Endothelial cell of umbilical vein (primary cell): Measurements from ENCODE around the gene ABI3BP. TPM values are rescaled to one million over a fixed set of nuclear protein-coding genes. Genes with fewer than 3 reads are reported as not detected.

ENCODE experiments used
- BruUV-seq: library from RNA; stranded (reverse); fragments of 400-500 nt; replicated peaks from 2 replicates; lab custom pipeline; 2021; lab: Mats Ljungman, UMichigan
- CTCF ChIA-PET: fragments of 300-600, 350-600 bp; sonication (Branson Sonifier 250); formaldehyde crosslinking; loops from one replicate; lab custom pipeline; 2021; ENCODE audit warnings: antibody characterized with exemption, inconsistent platforms; lab: Charles Lee
- POLR2A ChIA-PET: fragments of 300-600, 350-600 bp; sonication (Branson Sonifier 250); formaldehyde crosslinking; loops from one replicate; lab custom pipeline; 2021; ENCODE audit warnings: antibody characterized with exemption, inconsistent platforms; lab: Charles Lee
- DNase-seq: peaks from one replicate; pipeline ENCODE4 v3.0.0-alpha.2; 2011; ENCODE audit warnings: low read depth, low spot score
- FAIRE-seq: peaks from 2 replicates; lab custom pipeline; 2011; peaks lifted over from hg19 to GRCh38; lab: Jason Lieb, UNC
- H2AFZ ChIP-seq: 2 replicates; pipeline ENCODE4 v1.6.0; 2012; ENCODE audit warnings: low read depth, low read length, control low read depth, inconsistent platforms
- H3K27ac ChIP-seq: 2 replicates; pipeline ENCODE4 v1.5.1; 2011; ENCODE audit warnings: low read depth, mild to moderate bottlenecking, control low read depth, low read length, moderate library complexity; ENCODE audit not compliant: insufficient read depth
- H3K27me3 ChIP-seq, 2 experiments: 2 replicates each; pipeline versions ENCODE4 v1.6.0 to v1.6.1; 2011; ENCODE audit warnings: low read length in 2 of 2, mixed read lengths in 1 of 2; ENCODE audit not compliant: control insufficient read depth in 2 of 2, insufficient read depth in 2 of 2
- H3K36me3 ChIP-seq, 2 experiments: 2 replicates in 1 of 2; 3 replicates in 1 of 2; pipeline ENCODE4 v1.5.1; 2011; ENCODE audit warnings: low read length in 2 of 2, mild to moderate bottlenecking in 1 of 2, moderate library complexity in 1 of 2; ENCODE audit not compliant: control insufficient read depth in 2 of 2, insufficient read depth in 2 of 2; ENCODE audit errors: extremely low read depth in 1 of 2
- H3K4me1 ChIP-seq: 3 replicates; pipeline ENCODE4 v1.5.1; 2011; ENCODE audit warnings: mild to moderate bottlenecking, low read length; ENCODE audit not compliant: control insufficient read depth, insufficient read depth; ENCODE audit errors: extremely low read depth
- H3K4me2 ChIP-seq: 2 replicates; pipeline ENCODE4 v1.6.1; 2011; ENCODE audit warnings: low read length, control low read depth, mixed read lengths; ENCODE audit not compliant: insufficient read depth
- H3K4me3 ChIP-seq, 3 experiments: fragments of 200-600 bp in 1 of 3; sonication (generic), shearing (Covaris generic) in 1 of 3; replicated peaks in 1 of 3; 2 replicates each; pipeline ENCODE4 v1.5.1; 2011 to 2016; ENCODE audit warnings: control low read depth in 3 of 3, low read length in 3 of 3, mild to moderate bottlenecking in 2 of 3, inconsistent platforms in 1 of 3, low read depth in 1 of 3, moderate library complexity in 1 of 3; ENCODE audit not compliant: insufficient read depth in 1 of 3
- H3K79me2 ChIP-seq: 2 replicates; pipeline ENCODE4 v1.6.0; 2012; ENCODE audit warnings: low read length, inconsistent platforms; ENCODE audit not compliant: control insufficient read depth, insufficient read depth
- H3K9ac ChIP-seq: replicated peaks from 2 replicates; pipeline ENCODE3; 2011; ENCODE audit warnings: low read length, control low read depth; ENCODE audit not compliant: insufficient read depth; ENCODE audit errors: extremely low read depth
- H3K9me1 ChIP-seq: replicated peaks from 3 replicates; pipeline ENCODE4 v1.6.0; 2011; ENCODE audit warnings: mild to moderate bottlenecking, low read length; ENCODE audit not compliant: control insufficient read depth, insufficient read depth; ENCODE audit errors: extremely low read depth
- H3K9me3 ChIP-seq: replicated peaks from 2 replicates; pipeline ENCODE4 v1.5.1; 2012; ENCODE audit warnings: low read length, inconsistent platforms; ENCODE audit not compliant: control insufficient read depth, insufficient read depth
- H4K20me1 ChIP-seq: replicated peaks from 2 replicates; pipeline ENCODE3; 2011; ENCODE audit warnings: mild to moderate bottlenecking, low read length; ENCODE audit not compliant: control insufficient read depth, insufficient read depth; ENCODE audit errors: extremely low read depth
- CTCF ChIP-seq, 2 donors: IDR thresholded peaks; 1 replicate in 1 of 2; 2 replicates in 1 of 2; pipeline ENCODE4 v1.5.1; 2011; ENCODE audit warnings: low read length in 2 of 2, mild to moderate bottlenecking in 2 of 2, moderate library complexity in 2 of 2, control low read depth in 1 of 2, inconsistent platforms in 1 of 2, low read depth in 1 of 2; ENCODE audit not compliant: insufficient read depth in 1 of 2; ENCODE audit errors: extremely low read depth in 1 of 2
- EZH2 ChIP-seq: IDR thresholded peaks from 2 replicates; pipeline ENCODE4 v1.6.1; 2012; ENCODE audit warnings: borderline replicate concordance, low read depth, mild to moderate bottlenecking, moderate library complexity, low read length, inconsistent platforms; ENCODE audit not compliant: severe bottlenecking
- FOS ChIP-seq: IDR thresholded peaks from 2 replicates; pipeline ENCODE4 v1.6.1; 2011; ENCODE audit warnings: mild to moderate bottlenecking, low read length, moderate library complexity, borderline replicate concordance; ENCODE audit not compliant: insufficient read depth
- GATA2 ChIP-seq: IDR thresholded peaks from 2 replicates; pipeline ENCODE4 v1.7.0; 2011; ENCODE audit warnings: low read depth, mild to moderate bottlenecking, moderate library complexity, mixed read lengths, low read length; ENCODE audit not compliant: insufficient read length, insufficient read depth
- JUN ChIP-seq: IDR thresholded peaks from 2 replicates; pipeline ENCODE4 v1.6.1; 2011; ENCODE audit warnings: borderline replicate concordance, low read depth; ENCODE audit not compliant: insufficient read length, insufficient read depth
- MAX ChIP-seq: IDR thresholded peaks from 2 replicates; pipeline ENCODE4 v1.6.1; 2011; ENCODE audit not compliant: insufficient read depth, insufficient read length
- MYC ChIP-seq: IDR thresholded peaks from one replicate; pipeline ENCODE4 v1.6.1; 2011; ENCODE audit warnings: mild to moderate bottlenecking, low read depth, low read length
- POLR2A ChIP-seq: IDR thresholded peaks from 2 replicates; pipeline ENCODE4 v1.6.1; 2012; ENCODE audit warnings: low read depth, mild to moderate bottlenecking, control low read depth, low read length
- POLR2AphosphoS5 ChIP-seq: IDR thresholded peaks from 2 replicates; pipeline ENCODE4 v1.6.1; 2012; ENCODE audit warnings: low read depth, mild to moderate bottlenecking, control low read depth, low read length, moderate library complexity; ENCODE audit not compliant: insufficient read depth
- dilution Hi-C: fragments of 300-500 bp; cut with MboI; formaldehyde crosslinking; loops from one replicate; pipeline ENCODE4 v1.15.0; 2019; ENCODE audit warnings: low sequenced_read_pairs; ENCODE audit not compliant: extremely low pct_ligation_motif_present
- intact Hi-C: fragments of 100-400 bp; cut with micrococcal nuclease; formaldehyde crosslinking; loops from one replicate; pipeline ENCODE4 v1.10.0; 2022
- polyA plus RNA-seq, 4 experiments: library from polyadenylated mRNA; depleted of rRNA in 3 of 4; stranded (reverse) in 3 of 4; unstranded in 1 of 4; fragments of >200 nt; gene quantifications; 2 replicates each; pipeline versions ENCODE4 v1.2.1 to v1.2.3, GENCODE V29; 2011 to 2012; ENCODE audit warnings: missing spikeins in 1 of 4
- total RNA-seq: library from RNA; stranded (reverse); gene quantifications from 2 replicates; pipeline ENCODE4 v1.2.3, GENCODE V29; 2021

ABI3BP gene
- total and polyA plus RNA-seq, 2 donors (not counting 3 experiments of a cell fraction or from before 2014, with no cell fraction given) = 78.1 to 106 TPM

- H3K27me3 ChIP-seq = no peaks in the 10 kb centered on the region
- intact Hi-C loops = no loop called here
- ChIA-PET CTCF (interaction anchor here (1.0 kb wide), 1 partner anchor 67 kb away, joined by 3 read pairs; no protein-coding TSS in a partner anchor), POLR2A (no interaction called here)
- H3K27ac ChIP-seq = no peak overlapping the region
- no peak for DNase-seq
- no peak overlapping the region for H3K4me2 ChIP-seq
- H3K9me3 ChIP-seq = no peaks in the 10 kb centered on the region
- no peaks in the 10 kb centered on the region for H4K20me1 ChIP-seq
- no peaks in the 10 kb centered on the region for H3K79me2 ChIP-seq
- dilution Hi-C loops = no loop called here
- H2AFZ ChIP-seq = no peak overlapping the region
- FAIRE-seq = no peak
- no peak overlapping the region for H3K4me3 ChIP-seq
- H3K9ac ChIP-seq = no peak overlapping the region
- BruUV-seq = no TSS peak
- no peaks in the 10 kb centered on the region for H3K36me3 ChIP-seq
- H3K4me1 ChIP-seq = no peaks in the 10 kb centered on the region
- TF ChIP-seq MYC = no peak
- TF ChIP-seq EZH2 = no peak
- TF ChIP-seq JUN = no peak
- no peak for TF ChIP-seq POLR2A
- no peak for TF ChIP-seq GATA2
- no peak for TF ChIP-seq FOS
- TF ChIP-seq POLR2AphosphoS5 = no peak
- TF ChIP-seq CTCF (IDR thresholded peaks at IDR 0.05; ENCODE audit: extremely low read depth in 1 of 2, insufficient read depth in 1 of 2, low read depth in 1 of 2, low read length in 2 of 2) = no peak
- no peak for TF ChIP-seq MAX
- H3K9me1 ChIP-seq = no peaks in the 10 kb centered on the region
Measured at GRCh38 chr3:100857863-100858262, 135.4 kb downstream of the ABI3BP start.
